WTC11 (cell line): ENCODE measurements around the gene CEP350. TPM values are rescaled to one million over a fixed set of nuclear protein-coding genes. Genes with fewer than 3 reads are reported as not detected.

ENCODE experiments used
- ATAC-seq: fragments of 200-7000 bp; cut with Tn5 transposase; 2 replicates; pipeline ENCODE4 v1.10.0; 2021; ENCODE audit warnings: mild to moderate bottlenecking, moderate library complexity
- CTCF ChIA-PET: fragments of 300-600 bp; sonication (Branson Sonifier 250); formaldehyde crosslinking; loops from one replicate; lab custom pipeline; 2021; ENCODE audit warnings: antibody characterized with exemption; lab: Charles Lee
- POLR2A ChIA-PET: fragments of 350-600 bp; sonication (Branson Sonifier 250); formaldehyde crosslinking; loops from one replicate; lab custom pipeline; 2021; ENCODE audit warnings: antibody characterized with exemption; lab: Charles Lee
- DNase-seq: peaks from one replicate; pipeline ENCODE4 v3.0.0; 2021; ENCODE audit warnings: low spot score
- H3K27ac Mint-ChIP-seq: 2 replicates; pipeline ENCODE4 v1.8.0; 2021; ENCODE audit warnings: mixed read lengths
- H3K27me3 Mint-ChIP-seq: 2 replicates; pipeline ENCODE4 v1.8.0; 2021; ENCODE audit warnings: low read depth, mild to moderate bottlenecking, moderate library complexity, mixed read lengths
- H3K36me3 Mint-ChIP-seq: 2 replicates; pipeline ENCODE4 v1.8.0; 2021; ENCODE audit warnings: mixed read lengths
- H3K4me1 Mint-ChIP-seq: 2 replicates; pipeline ENCODE4 v1.8.0; 2022; ENCODE audit warnings: mixed read lengths
- H3K4me3 Mint-ChIP-seq: 2 replicates; pipeline ENCODE4 v1.8.0; 2021; ENCODE audit warnings: mild to moderate bottlenecking, moderate library complexity, mixed read lengths
- H3K9me3 Mint-ChIP-seq: 2 replicates; pipeline ENCODE4 v1.8.0; 2021; ENCODE audit warnings: mixed read lengths
- E2F5 ChIP-seq: sonication (generic); formaldehyde crosslinking; IDR thresholded peaks from 2 replicates; pipeline ENCODE4 v1.8.1; 2022; ENCODE audit warnings: mild to moderate bottlenecking, moderate library complexity, missing genetic modification reagents
- FOXJ3 ChIP-seq: sonication (generic); formaldehyde crosslinking; IDR thresholded peaks from 2 replicates; pipeline ENCODE4 v1.9.0; 2021; ENCODE audit warnings: missing genetic modification reagents, mild to moderate bottlenecking, borderline replicate concordance
- FOXP1 ChIP-seq: sonication (generic); formaldehyde crosslinking; IDR thresholded peaks from 2 replicates; pipeline ENCODE4 v1.8.0; 2022; ENCODE audit warnings: missing genetic modification reagents, mild to moderate bottlenecking, moderate library complexity, borderline replicate concordance
- GTF2I ChIP-seq: fragments of 250-450 bp; sonication (Bioruptor Pico); conservative IDR thresholded peaks from 2 replicates; pipeline ENCODE4 v1.4.0; 2021; ENCODE audit warnings: mild to moderate bottlenecking
- MAX ChIP-seq: sonication (generic); formaldehyde crosslinking; IDR thresholded peaks from 2 replicates; pipeline ENCODE4 v1.8.0; 2022; ENCODE audit warnings: mild to moderate bottlenecking, missing genetic modification reagents
- NFYB ChIP-seq: sonication (generic); formaldehyde crosslinking; conservative IDR thresholded peaks from 2 replicates; pipeline ENCODE4 v1.8.0; 2022; ENCODE audit warnings: low read depth, missing genetic modification reagents
- NR1H2 ChIP-seq: sonication (generic); formaldehyde crosslinking; IDR thresholded peaks from 2 replicates; pipeline ENCODE4 v1.9.0; 2021; ENCODE audit warnings: mild to moderate bottlenecking, moderate library complexity, missing genetic modification reagents
- NR3C1 ChIP-seq: sonication (generic); formaldehyde crosslinking; conservative IDR thresholded peaks from 2 replicates; pipeline ENCODE4 v1.8.1; 2023; ENCODE audit warnings: low read depth, mild to moderate bottlenecking, missing genetic modification reagents
- OVOL2 ChIP-seq: fragments of 250-450 bp; sonication (Bioruptor Pico); IDR thresholded peaks from 2 replicates; pipeline ENCODE4 v1.9.0; 2021; ENCODE audit warnings: mild to moderate bottlenecking, borderline replicate concordance
- PRDM15 ChIP-seq: sonication (generic); formaldehyde crosslinking; IDR thresholded peaks from 2 replicates; pipeline ENCODE4 v1.8.0; 2022; ENCODE audit warnings: missing genetic modification reagents
- PREB ChIP-seq: sonication (generic); formaldehyde crosslinking; IDR thresholded peaks from 2 replicates; pipeline ENCODE4 v1.8.1; 2022; ENCODE audit warnings: mild to moderate bottlenecking, missing genetic modification reagents, moderate library complexity, borderline replicate concordance
- STAT6 ChIP-seq: sonication (generic); formaldehyde crosslinking; conservative IDR thresholded peaks from 2 replicates; pipeline ENCODE4 v1.8.1; 2023; ENCODE audit warnings: mild to moderate bottlenecking, low read depth, missing genetic modification reagents, moderate library complexity
- TP53 ChIP-seq: sonication (generic); formaldehyde crosslinking; IDR thresholded peaks from 2 replicates; pipeline ENCODE4 v1.8.1; 2023; ENCODE audit warnings: mild to moderate bottlenecking, missing genetic modification reagents
- ZBTB43 ChIP-seq: sonication (generic); formaldehyde crosslinking; IDR thresholded peaks from 2 replicates; pipeline ENCODE4 v1.8.1; 2023; ENCODE audit warnings: mild to moderate bottlenecking, missing genetic modification reagents
- ZNF219 ChIP-seq: sonication (generic); formaldehyde crosslinking; IDR thresholded peaks from 2 replicates; pipeline ENCODE4 v1.8.0; 2023; ENCODE audit warnings: missing genetic modification reagents, mild to moderate bottlenecking, borderline replicate concordance
- ZNF532 ChIP-seq: fragments of 250-450 bp; sonication (Bioruptor Pico); IDR thresholded peaks from 2 replicates; pipeline ENCODE4 v1.9.0; 2021; ENCODE audit warnings: mild to moderate bottlenecking, borderline replicate concordance
- ZSCAN18 ChIP-seq: fragments of 250-450 bp; sonication (Bioruptor Pico); IDR thresholded peaks from 2 replicates; pipeline ENCODE4 v2.1.2; 2022; ENCODE audit warnings: mild to moderate bottlenecking, moderate library complexity
- total RNA-seq: library from RNA; stranded (reverse); gene quantifications from 3 replicates; pipeline ENCODE4 v1.2.3, GENCODE V29; 2021

Gene CEP350
- total RNA-seq, 1 experiment from 2014 or later: 34.2 TPM

- ATAC-seq (no peak), DNase-seq (no peak)
- H3K27ac Mint-ChIP-seq: no peak overlapping the region
- ChIA-PET CTCF (no interaction called here), POLR2A (no interaction called here)
- H3K36me3 Mint-ChIP-seq: no peaks in the 10 kb centered on the region
- no peak for TF ChIP-seq TP53 (CRISPR knock-in tag)
- TF ChIP-seq GTF2I: no peak
- TF ChIP-seq FOXJ3: no peak
- peaks cover 34% of the 10 kb centered on the region for H3K27me3 Mint-ChIP-seq
- H3K9me3 Mint-ChIP-seq: no peaks in the 10 kb centered on the region
- H3K4me1 Mint-ChIP-seq: peaks cover 16% of the 10 kb centered on the region
- H3K4me3 Mint-ChIP-seq: no peak overlapping the region
Measured at GRCh38 chr1:180151508-180151907, 196.9 kb downstream of the CEP350 start.

GRCh38 chr1:180152588-180152987 is 198.0 kb downstream of the CEP350 start:
- no peak overlapping the region for H3K27ac Mint-ChIP-seq
- DNase-seq (no peak), ATAC-seq (no peak)
- CTCF ChIA-PET: interaction anchor here (4.9 kb wide), 1 partner anchor 15 kb away, joined by 69 read pairs; no protein-coding TSS in a partner anchor
- H3K4me1 Mint-ChIP-seq: peaks cover 18% of the 10 kb centered on the region
- H3K4me3 Mint-ChIP-seq: no peak overlapping the region
- no peaks in the 10 kb centered on the region for H3K36me3 Mint-ChIP-seq
- H3K9me3 Mint-ChIP-seq: no peaks in the 10 kb centered on the region
- H3K27me3 Mint-ChIP-seq: peaks cover 34% of the 10 kb centered on the region
- TF ChIP-seq PREB: no peak
- TF ChIP-seq MAX: no peak
- TF ChIP-seq PRDM15 (CRISPR knock-in tag): no peak
- TF ChIP-seq OVOL2 (CRISPR knock-in tag): no peak
- TF ChIP-seq FOXJ3: no peak
- TF ChIP-seq ZNF532 (CRISPR knock-in tag): no peak
- no peak for TF ChIP-seq NR3C1
- no peak for TF ChIP-seq ZBTB43
- TF ChIP-seq E2F5 (CRISPR knock-in tag): no peak
- no peak for TF ChIP-seq NFYB (CRISPR knock-in tag)
- TF ChIP-seq FOXP1 (CRISPR knock-in tag): no peak
- no peak for TF ChIP-seq NR1H2 (CRISPR knock-in tag)
- TF ChIP-seq ZNF219 (CRISPR knock-in tag): no peak
- no peak for TF ChIP-seq ZSCAN18
- no peak for TF ChIP-seq STAT6 (CRISPR knock-in tag)
- POLR2A ChIA-PET: no interaction called here
